LNCaP clone FGC (cell line): ENCODE measurements around the gene PLK2.

Experiments used
- DNase-seq: peaks from one replicate; pipeline ENCODE4 v3.0.0-alpha.2; 2011; ENCODE audit warnings: low read depth
- H3K4me3 ChIP-seq: 2 replicates; pipeline ENCODE4 v1.5.1; 2011; ENCODE audit warnings: mild to moderate bottlenecking, low read depth, low read length, control low read depth
- CTCF ChIP-seq: IDR thresholded peaks from 2 replicates; pipeline ENCODE4 v1.5.1; 2012; ENCODE audit warnings: mild to moderate bottlenecking; ENCODE audit not compliant: control insufficient read depth, insufficient read depth; ENCODE audit errors: extremely low read depth

PLK2 gene

GRCh38 chr5:58460002-58460731 lies at the start of gene PLK2:
Gene PLK2 (minus strand): TSS chr5:58460086. CDS start chr5:58459959, 127 bp downstream.
- peak within 1 kb of the TSS; percentile 80 for H3K4me3 ChIP-seq
- peak; percentile 75 for DNase-seq
- TF ChIP-seq CTCF: peak; percentile 60

- no peak for TF ChIP-seq CTCF
- DNase-seq: no peak
- H3K4me3 ChIP-seq: no peak overlapping the region
Observed at GRCh38 chr5:58507715-58508114, 47.8 kb upstream of the PLK2 start.

GRCh38 chr5:58505971-58506640 lies 46.2 kb upstream of the PLK2 start:
- DNase-seq: no peak
- H3K4me3 ChIP-seq: no peak overlapping the region
- TF ChIP-seq CTCF: no peak

- DNase-seq: peak; percentile 38
- no peak overlapping the region for H3K4me3 ChIP-seq
- TF ChIP-seq CTCF: no peak
Observed at GRCh38 chr5:58505502-58505901, 45.6 kb upstream of the PLK2 start.

GRCh38 chr5:58504766-58505165 lies 44.9 kb upstream of the PLK2 start:
- no peak for DNase-seq
- TF ChIP-seq CTCF: no peak
- H3K4me3 ChIP-seq: no peak overlapping the region

GRCh38 chr5:58503390-58504046 lies 43.6 kb upstream of the PLK2 start:
- DNase-seq: no peak
- no peak for TF ChIP-seq CTCF
- no peak overlapping the region for H3K4me3 ChIP-seq
